ENCODE measurements around the gene ADAMTS6. TPM values are rescaled to one million over a fixed set of nuclear protein-coding genes. Genes with fewer than 3 reads are reported as not detected.

ADAMTS6 gene
- polyA plus RNA-seq, 3 donors = 0.03 to 0.67 (median 0.37) TPM

- WGBS, 3 donors = 58 to 89% (median 82%) methylated on average over 2 of the region's 2 CpGs
- no peak overlapping the region for H3K27ac ChIP-seq (ENCODE audit: low read depth, low read length)
Measured at GRCh38 chr5:65142016-65142415, 339.7 kb downstream of the ADAMTS6 start.

GRCh38 chr5:65141493-65141892 is 340.2 kb downstream of the ADAMTS6 start:
- H3K27ac ChIP-seq (ENCODE audit: low read depth, low read length) = no peak overlapping the region

GRCh38 chr5:65137631-65138030 is 344.1 kb downstream of the ADAMTS6 start:
- H3K27ac ChIP-seq (ENCODE audit: low read depth, low read length) = no peak overlapping the region
- 40 to 57% (median 42%) methylated on average over 4 of the region's 4 CpGs for WGBS, 3 donors

- no peak overlapping the region for H3K27ac ChIP-seq (ENCODE audit: low read depth, low read length)
Measured at GRCh38 chr5:65133477-65134110, 348.1 kb downstream of the ADAMTS6 start.

GRCh38 chr5:65132386-65132785 is 349.3 kb downstream of the ADAMTS6 start:
- H3K27ac ChIP-seq (ENCODE audit: low read depth, low read length) = no peak overlapping the region
- WGBS, 3 donors = 78 to 92% (median 88%) methylated on average over 4 of the region's 4 CpGs

More at GRCh38 chr5:65133477-65134110, 348.1 kb downstream of the ADAMTS6 start:
- 74 to 80% (median 79%) methylated on average over 2 of the region's 2 CpGs for WGBS, 3 donors

- no peak overlapping the region for H3K27ac ChIP-seq (ENCODE audit: low read depth, low read length)
- 74 to 82% (median 80%) methylated on average over 6 of the region's 6 CpGs for WGBS, 3 donors
Measured at GRCh38 chr5:65128226-65128625, 353.5 kb downstream of the ADAMTS6 start.

- WGBS, 3 donors = 76 to 79% (median 78%) methylated on average over 10 of the region's 10 CpGs
- H3K27ac ChIP-seq (ENCODE audit: low read depth, low read length) = no peak overlapping the region
Measured at GRCh38 chr5:65127161-65127901, 354.4 kb downstream of the ADAMTS6 start.

- H3K27ac ChIP-seq (ENCODE audit: low read depth, low read length) = no peak overlapping the region
- 81 to 88% (median 84%) methylated on average over 6 of the region's 6 CpGs for WGBS, 3 donors
Measured at GRCh38 chr5:65126542-65127069, 355.1 kb downstream of the ADAMTS6 start.

GRCh38 chr5:65125591-65126541 is 355.9 kb downstream of the ADAMTS6 start:
- 48 to 72% (median 67%) methylated on average over 16 of the region's 16 CpGs for WGBS, 3 donors
- H3K27ac ChIP-seq (ENCODE audit: low read depth, low read length) = no peak overlapping the region

GRCh38 chr5:65121880-65122436 is 359.8 kb downstream of the ADAMTS6 start:
- no peak overlapping the region for H3K27ac ChIP-seq (ENCODE audit: low read depth, low read length)
- 89 to 94% (median 92%) methylated on average over 10 of the region's 10 CpGs for WGBS, 3 donors

GRCh38 chr5:65120371-65120967 is 361.3 kb downstream of the ADAMTS6 start:
- 36 to 49% (median 45%) methylated on average over 2 of the region's 2 CpGs for WGBS, 3 donors
- no peak overlapping the region for H3K27ac ChIP-seq (ENCODE audit: low read depth, low read length)

- 75 to 87% (median 86%) methylated on average over 2 of the region's 2 CpGs for WGBS, 3 donors
- H3K27ac ChIP-seq (ENCODE audit: low read depth, low read length) = no peak overlapping the region
Measured at GRCh38 chr5:65117525-65117924, 364.2 kb downstream of the ADAMTS6 start.

- H3K27ac ChIP-seq (ENCODE audit: low read depth, low read length) = no peak overlapping the region
- 83 to 95% (median 90%) methylated on average over 2 of the region's 2 CpGs for WGBS, 3 donors
Measured at GRCh38 chr5:65113771-65114170, 367.9 kb downstream of the ADAMTS6 start.

- H3K27ac ChIP-seq (ENCODE audit: low read depth, low read length) = no peak overlapping the region
- WGBS, 3 donors = 88 to 91% (median 90%) methylated on average over 12 of the region's 12 CpGs
Measured at GRCh38 chr5:65111961-65112658, 369.6 kb downstream of the ADAMTS6 start.

- no peak overlapping the region for H3K27ac ChIP-seq (ENCODE audit: low read depth, low read length)
- WGBS, 3 donors = 75 to 79% (median 78%) methylated on average over 3 of the region's 3 CpGs
Measured at GRCh38 chr5:65108786-65109743, 372.7 kb downstream of the ADAMTS6 start.

GRCh38 chr5:65105301-65105700 is 376.4 kb downstream of the ADAMTS6 start:
- no peak overlapping the region for H3K27ac ChIP-seq (ENCODE audit: low read depth, low read length)
- 89 to 94% (median 92%) methylated on average over 4 of the region's 4 CpGs for WGBS, 3 donors

Data from adipose tissue (tissue), 3 donors.